Coronary artery (tissue), 2 donors: ENCODE results near the gene STK32B.

ENCODE experiments used
- DNase-seq: peaks from one replicate; pipeline ENCODE4 v3.0.0-alpha.2; 2017; ENCODE audit warnings: low spot score
- H3K27ac ChIP-seq, 2 donors: fragments of 200-600 bp; sonication (generic); one replicate each; pipeline ENCODE4 v1.5.1; 2016 to 2019
- H3K4me3 ChIP-seq: fragments of 200-600 bp; sonication (generic); 2 replicates; pipeline ENCODE4 v1.5.1; 2016; ENCODE audit warnings: mild to moderate bottlenecking, moderate library complexity
- TF ChIP-seq, protein P1 (sequence below): fragments of 200-600 bp; sonication (generic); IDR thresholded peaks from one replicate; pipeline ENCODE4 v1.5.1; 2019; ENCODE audit warnings: antibody characterized with exemption

The STK32B gene

GRCh38 chr4:5118994-5119835, 67.9 kb downstream of the STK32B start:
- no peak overlapping the region for H3K27ac ChIP-seq
- DNase-seq, result no peak
- TF ChIP-seq, protein P1, sequence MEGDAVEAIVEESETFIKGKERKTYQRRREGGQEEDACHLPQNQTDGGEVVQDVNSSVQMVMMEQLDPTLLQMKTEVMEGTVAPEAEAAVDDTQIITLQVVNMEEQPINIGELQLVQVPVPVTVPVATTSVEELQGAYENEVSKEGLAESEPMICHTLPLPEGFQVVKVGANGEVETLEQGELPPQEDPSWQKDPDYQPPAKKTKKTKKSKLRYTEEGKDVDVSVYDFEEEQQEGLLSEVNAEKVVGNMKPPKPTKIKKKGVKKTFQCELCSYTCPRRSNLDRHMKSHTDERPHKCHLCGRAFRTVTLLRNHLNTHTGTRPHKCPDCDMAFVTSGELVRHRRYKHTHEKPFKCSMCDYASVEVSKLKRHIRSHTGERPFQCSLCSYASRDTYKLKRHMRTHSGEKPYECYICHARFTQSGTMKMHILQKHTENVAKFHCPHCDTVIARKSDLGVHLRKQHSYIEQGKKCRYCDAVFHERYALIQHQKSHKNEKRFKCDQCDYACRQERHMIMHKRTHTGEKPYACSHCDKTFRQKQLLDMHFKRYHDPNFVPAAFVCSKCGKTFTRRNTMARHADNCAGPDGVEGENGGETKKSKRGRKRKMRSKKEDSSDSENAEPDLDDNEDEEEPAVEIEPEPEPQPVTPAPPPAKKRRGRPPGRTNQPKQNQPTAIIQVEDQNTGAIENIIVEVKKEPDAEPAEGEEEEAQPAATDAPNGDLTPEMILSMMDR, result no peak
- no peak overlapping the region for H3K4me3 ChIP-seq

DNA sequence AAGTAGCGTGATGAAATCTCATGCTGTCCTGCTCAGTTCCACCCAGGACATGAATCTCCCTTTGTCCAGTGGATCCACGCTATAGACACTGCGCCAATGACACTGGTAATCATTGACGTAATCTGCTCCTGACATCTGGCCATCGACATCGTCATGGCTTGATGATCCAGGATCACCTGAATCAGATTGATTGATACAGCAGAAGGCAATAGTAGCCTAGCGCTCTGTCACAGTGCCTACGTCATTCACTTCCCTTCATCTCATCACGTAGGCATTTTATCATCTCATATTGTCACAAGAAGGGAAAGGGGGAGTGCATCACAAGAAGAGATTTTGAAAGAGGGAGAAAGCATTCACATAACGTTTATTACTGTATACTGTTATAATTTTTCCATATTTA, 68.8 kb downstream of the STK32B start:
- Histone ChIP-seq H3K27ac (no peak overlapping the region), H3K4me3 (no peak overlapping the region)
- TF ChIP-seq, protein P1, result no peak
- DNase-seq, result no peak

DNA sequence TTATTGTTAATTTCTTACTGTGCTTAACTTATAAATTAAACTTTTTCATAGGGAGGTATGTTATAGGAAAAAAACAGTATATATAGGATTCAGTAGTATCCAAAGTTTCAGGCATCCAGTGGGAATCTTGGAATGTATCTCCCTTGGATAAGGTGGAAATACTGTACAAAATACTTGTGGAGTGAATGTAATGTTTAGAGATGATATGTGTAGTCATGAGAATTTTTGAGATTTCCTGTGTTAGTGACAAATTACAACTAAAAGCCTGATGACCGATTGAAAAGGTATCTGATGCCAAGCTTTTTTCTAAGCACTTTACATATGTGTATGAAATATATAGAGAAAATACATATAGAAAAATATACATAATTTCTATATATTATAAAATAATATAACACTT, 69.2 kb downstream of the STK32B start:
- Histone ChIP-seq H3K27ac (no peak overlapping the region), H3K4me3 (no peak overlapping the region)
- DNase-seq, result no peak
- TF ChIP-seq, protein P1, result no peak

GRCh38 chr4:5122114-5122513, 70.8 kb downstream of the STK32B start:
- TF ChIP-seq, protein P1, result no peak
- no peak overlapping the region for H3K4me3 ChIP-seq
- no peak overlapping the region for H3K27ac ChIP-seq
- DNase-seq, result no peak

GRCh38 chr4:5124876-5125275, 73.6 kb downstream of the STK32B start:
- no peak for DNase-seq
- H3K4me3 ChIP-seq, result no peak overlapping the region
- no peak overlapping the region for H3K27ac ChIP-seq
- TF ChIP-seq, protein P1, result no peak

DNA sequence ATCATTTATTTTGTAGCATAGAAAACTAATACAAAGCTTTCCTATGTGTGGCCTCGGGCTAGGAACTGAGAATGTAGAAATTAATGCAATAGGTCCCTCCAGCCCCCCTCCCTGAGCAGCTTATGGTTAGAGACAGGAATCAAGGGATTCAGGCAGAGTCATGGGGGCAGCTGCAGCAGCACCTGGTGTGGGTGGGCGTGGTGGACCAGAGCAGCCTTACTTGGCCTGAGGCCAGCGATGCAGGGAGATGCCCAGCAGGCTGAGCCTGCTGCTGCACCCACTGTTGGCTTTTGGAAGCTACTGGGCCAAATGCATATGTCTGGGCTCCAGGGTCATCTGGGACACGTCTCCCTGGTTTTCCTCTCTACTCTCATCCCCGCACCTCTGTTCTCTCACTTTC, 74.0 kb downstream of the STK32B start:
- no peak for DNase-seq
- H3K27ac ChIP-seq, result no peak overlapping the region
- TF ChIP-seq, protein P1, result no peak
- H3K4me3 ChIP-seq, result no peak overlapping the region

DNA sequence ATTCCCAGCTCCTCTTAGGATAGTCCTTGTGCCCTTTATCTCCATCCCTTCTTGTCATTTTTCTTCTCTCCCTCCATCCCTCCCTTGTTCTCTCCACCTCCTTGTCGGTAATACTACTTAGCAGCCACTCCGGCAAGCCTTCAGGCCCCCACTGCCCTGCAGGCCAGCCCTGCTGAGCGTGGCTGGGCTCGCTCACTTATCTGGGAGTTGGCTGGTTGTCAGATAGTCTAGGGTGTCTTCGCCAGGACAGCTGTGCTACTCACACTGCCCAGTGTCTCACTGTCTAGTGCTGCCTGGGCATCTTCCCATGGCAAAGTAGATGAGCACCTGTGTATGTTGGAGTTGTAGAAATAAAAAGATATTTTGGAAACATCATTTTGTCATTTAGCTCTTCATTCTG, 75.0 kb downstream of the STK32B start:
- TF ChIP-seq, protein P1, result no peak
- no peak for DNase-seq
- no peak overlapping the region for H3K4me3 ChIP-seq
- no peak overlapping the region for H3K27ac ChIP-seq
